Stimulated activated CD8-positive, alpha-beta memory T cell treated with anti-CD3 and anti-CD28 coated beads, Interleukin-15, amount 100 ng/mL, for 1 hour (primary cell): Measurements from ENCODE around the gene NCCRP1.

ENCODE experiments used
- DNase-seq: peaks from one replicate; pipeline ENCODE4 v3.0.0-alpha.2; 2020; ENCODE audit warnings: low read depth

Gene NCCRP1

DNA sequence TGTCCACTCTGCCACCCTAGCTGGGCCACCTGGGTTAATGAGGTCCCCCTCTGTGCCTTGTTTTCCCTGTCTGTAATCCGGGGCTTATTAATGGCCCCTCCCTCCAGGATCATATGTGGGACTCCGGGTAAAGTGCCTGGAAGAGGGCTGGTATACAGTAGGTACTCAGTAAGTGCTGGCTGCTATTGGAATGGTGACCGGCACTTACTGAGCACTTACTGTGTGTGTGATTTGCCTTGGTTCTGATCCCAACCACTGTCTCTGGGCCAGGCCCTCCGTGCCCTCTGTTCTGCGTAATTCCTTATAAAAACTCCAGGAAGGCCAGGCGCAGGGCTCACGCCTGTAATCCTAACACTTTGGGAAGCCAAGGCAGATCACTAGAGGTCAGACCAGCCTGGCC, 30.9 kb upstream of the NCCRP1 start:
- no peak for DNase-seq

- DNase-seq = no peak
Measured at GRCh38 chr19:39166571-39167391, 30.0 kb upstream of the NCCRP1 start.

DNA sequence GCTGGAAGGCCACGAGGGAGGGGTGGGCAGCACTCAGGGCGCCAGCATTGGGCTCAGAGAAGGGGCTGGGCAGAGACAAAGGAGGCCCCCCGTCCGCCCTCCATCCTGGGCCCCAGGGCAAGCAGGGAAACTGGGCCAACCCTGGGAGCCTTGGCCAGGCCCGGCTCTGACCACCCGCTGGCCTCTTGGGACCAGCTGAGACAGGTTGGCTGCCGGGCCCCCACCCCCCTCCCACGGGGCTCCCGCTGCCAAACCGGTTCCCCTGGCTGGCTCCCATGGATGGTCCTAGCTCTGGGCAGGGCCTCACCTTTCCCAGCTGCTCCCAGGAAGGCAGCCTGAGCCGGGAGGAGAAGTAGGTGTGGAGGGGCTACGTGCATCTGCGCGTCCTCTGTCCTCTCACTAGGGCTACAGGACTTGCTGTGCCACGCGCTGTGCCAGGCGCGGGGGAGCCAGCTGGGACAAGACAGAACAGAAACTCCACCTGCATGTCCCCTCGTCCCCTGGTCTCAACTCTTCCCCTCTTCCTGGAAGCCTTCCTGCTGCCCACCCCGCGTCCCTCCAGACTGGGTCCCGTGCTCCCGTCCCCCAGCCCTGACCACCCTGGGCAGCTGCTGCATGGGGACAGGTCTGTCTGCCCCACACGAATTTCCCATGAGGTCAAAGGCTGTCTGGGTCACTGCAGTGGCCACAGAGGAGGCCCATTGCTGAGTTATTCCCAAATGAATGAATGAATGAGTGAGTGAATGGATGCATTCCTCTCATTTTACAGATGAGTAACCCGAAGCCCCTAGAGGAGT, 29.1 kb upstream of the NCCRP1 start:
- no peak for DNase-seq

- DNase-seq = no peak
Measured at GRCh38 chr19:39168258-39169142, 28.3 kb upstream of the NCCRP1 start.

DNA sequence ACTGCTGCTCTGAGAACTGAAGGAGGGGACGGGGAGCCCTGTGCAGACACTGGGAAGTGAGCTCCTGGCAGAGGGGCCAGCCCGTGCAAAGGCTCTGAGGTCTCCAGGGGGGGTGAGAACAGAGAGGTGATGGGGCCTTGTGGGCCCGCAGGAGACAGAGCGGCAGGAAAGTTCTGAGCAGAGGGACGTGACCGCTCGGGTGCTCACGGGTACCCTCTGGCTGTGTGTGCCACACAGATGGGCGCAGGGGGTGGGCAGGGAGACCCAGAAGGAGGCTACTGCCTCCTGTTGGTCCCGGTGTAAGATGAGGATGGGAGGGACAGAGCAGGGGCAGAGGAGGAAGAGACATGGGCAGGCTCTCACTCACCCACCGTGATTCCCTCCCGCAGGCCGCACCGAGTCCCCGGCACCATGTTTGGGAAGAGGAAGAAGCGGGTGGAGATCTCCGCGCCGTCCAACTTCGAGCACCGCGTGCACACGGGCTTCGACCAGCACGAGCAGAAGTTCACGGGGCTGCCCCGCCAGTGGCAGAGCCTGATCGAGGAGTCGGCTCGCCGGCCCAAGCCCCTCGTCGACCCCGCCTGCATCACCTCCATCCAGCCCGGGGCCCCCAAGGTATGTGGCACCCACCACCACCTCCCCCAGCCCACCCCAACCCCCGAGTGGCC, 27.5 kb upstream of the NCCRP1 start:
- DNase-seq = no peak

GRCh38 chr19:39170386-39171231, 26.2 kb upstream of the NCCRP1 start:
- DNase-seq = no peak

- DNase-seq = no peak
Measured at GRCh38 chr19:39171479-39172465, 25.0 kb upstream of the NCCRP1 start.

DNA sequence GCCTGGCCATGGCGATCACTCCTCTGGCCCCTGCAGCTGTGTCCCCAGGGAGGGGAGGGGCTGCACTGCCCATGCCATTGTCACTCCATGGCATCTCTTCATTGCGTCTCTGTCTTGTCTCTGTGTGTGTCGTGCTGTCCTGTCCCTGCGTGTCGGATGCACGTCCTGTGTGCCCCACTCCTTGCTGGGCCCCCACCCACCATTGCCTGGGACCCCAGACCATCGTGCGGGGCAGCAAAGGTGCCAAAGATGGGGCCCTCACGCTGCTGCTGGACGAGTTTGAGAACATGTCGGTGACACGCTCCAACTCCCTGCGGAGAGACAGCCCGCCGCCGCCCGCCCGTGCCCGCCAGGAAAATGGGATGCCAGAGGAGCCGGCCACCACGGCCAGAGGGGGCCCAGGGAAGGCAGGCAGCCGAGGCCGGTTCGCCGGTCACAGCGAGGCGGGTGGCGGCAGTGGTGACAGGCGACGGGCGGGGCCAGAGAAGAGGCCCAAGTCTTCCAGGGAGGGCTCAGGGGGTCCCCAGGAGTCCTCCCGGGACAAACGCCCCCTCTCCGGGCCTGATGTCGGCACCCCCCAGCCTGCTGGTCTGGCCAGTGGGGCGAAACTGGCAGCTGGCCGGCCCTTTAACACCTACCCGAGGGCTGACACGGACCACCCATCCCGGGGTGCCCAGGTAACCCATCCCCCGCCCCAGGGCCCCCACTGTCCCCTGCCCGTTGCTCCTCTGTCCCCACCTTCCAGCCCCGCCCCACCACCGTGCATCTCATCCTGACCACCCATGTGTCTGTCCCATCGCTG, 23.9 kb upstream of the NCCRP1 start:
- DNase-seq = no peak

DNA sequence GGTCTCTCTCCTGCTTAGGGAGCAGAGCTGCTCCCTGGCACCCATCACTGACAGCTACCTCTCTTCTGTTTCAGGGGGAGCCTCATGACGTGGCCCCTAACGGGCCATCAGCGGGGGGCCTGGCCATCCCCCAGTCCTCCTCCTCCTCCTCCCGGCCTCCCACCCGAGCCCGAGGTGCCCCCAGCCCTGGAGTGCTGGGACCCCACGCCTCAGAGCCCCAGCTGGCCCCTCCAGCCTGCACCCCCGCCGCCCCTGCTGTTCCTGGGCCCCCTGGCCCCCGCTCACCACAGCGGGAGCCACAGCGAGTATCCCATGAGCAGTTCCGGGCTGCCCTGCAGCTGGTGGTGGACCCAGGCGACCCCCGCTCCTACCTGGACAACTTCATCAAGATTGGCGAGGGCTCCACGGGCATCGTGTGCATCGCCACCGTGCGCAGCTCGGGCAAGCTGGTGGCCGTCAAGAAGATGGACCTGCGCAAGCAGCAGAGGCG, 23.2 kb upstream of the NCCRP1 start:
- no peak for DNase-seq

DNA sequence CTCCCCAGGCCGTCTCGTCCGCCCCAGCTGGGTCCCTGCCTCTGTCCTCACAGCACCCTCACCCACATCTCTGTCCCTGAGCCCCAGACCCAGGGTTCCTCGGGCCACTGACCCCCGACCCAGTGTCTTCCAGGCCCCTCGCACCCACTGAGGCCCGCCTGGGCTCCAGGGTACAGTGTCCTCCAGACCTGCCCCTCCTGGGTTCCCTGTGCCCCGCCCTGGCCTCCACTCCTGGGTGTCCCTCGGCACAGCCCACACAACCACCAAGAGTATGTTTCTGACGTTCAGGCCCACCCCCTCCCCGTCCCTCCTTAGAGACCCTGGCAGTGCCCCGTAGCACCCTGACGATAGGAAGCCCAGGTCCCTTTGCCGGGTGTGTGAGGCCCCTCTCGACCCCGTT, 22.6 kb upstream of the NCCRP1 start:
- no peak for DNase-seq

DNA sequence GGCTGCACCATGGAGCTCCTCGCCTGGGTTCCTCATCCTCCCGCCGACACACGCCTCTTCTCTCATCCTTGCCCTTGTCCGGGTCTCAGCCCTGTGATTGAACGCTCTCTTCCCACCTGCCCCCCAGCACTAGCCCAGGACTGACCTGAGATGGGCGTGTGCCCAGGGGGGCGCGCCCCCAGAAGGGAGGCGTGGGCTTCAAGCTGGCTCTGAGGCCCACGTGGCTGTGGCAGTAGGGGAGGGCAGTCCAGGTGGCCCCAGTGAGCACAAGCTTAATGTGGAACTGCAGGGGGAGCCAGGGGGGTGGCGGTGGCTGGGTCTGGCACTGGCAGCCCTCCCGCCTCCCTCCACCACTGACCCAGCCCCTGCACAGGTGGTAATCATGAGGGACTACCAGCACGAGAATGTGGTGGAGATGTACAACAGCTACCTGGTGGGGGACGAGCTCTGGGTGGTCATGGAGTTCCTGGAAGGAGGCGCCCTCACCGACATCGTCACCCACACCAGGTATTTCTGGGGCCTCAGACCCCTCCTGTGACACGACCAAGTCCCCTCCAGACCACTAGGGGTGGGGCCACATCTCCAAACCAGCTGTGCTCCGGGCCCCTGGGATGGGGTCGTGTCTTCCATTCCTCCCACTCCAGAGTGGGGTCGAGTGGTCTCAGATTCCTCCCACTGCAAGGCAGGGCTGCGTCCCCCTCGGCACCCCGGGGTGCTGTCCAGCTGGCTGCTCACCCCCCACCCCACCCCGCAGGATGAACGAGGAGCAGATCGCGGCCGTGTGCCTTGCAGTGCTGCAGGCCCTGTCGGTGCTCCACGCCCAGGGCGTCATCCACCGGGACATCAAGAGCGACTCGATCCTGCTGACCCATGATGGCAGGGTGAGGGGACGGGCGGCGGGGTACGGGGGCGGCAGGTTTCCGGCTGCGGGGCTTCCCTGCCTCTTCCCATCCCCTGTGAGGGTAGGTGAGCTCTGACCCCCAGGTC, 21.9 kb upstream of the NCCRP1 start:
- DNase-seq = no peak

DNA sequence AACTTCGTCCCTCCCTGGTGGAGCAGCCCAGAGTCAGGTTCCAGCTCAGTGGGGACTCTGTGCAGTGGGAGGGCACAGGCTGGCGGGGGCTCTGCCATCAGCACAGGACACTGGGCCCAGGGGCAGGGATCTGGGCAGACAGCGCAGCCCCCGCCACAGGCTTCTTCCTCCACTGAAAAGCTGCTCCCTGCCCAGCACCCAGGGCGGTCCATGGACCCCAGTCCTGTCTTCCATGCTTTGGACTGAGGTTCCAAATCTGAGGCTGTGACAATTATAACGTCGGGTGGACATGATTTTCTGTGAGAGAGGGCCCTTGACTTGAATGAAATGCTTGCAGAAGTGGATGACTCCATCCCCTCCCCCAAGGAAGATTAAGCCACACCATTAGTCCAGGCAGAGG, 21.2 kb upstream of the NCCRP1 start:
- DNase-seq = no peak

DNA sequence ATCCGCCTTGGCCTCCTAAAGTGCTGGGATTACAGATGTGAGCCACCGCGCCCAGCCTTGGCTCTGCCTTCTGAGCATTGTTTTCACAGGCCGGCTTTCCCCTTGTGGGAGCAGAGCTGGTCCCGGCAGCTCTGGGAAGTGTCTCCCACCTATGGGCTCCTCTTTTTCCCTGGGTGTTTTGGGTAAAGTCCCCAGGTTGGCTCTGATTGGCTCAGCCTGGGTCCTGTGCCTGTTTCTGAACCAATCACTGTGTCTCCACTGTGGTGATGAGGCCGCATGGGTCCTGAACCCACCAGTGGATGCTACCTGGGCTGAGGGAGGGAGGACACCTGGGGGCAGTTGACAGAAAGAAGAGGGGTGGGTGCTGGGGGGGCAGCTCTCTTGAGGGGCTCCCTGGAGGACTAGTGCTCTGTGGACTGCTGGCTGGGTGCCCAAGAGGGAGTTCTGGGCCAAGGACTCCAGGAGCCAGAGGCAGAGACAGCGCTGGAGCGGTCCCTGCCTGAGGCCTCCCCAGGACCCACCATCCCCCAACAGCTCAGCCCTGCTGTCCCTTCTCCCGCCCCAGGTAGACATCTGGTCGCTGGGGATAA, 19.6 kb upstream of the NCCRP1 start:
- no peak for DNase-seq

DNA sequence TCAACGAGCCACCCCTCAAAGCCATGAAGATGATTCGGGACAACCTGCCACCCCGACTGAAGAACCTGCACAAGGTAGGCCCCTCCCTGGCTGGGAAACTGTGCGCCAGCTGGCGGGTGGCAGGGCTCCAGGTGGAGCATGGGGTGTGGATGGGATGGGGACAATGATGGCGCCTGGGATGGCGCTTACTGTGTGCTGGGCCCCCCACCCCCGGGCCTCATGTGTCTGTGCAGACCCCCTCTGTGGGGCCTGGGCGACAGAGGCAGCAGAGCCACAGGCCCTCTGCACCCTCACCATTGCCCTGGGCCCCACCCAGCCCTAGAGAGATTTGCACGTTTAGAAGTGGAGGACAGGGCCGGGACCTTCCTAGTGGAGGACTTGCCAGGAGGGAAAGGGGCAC, 19.0 kb upstream of the NCCRP1 start:
- no peak for DNase-seq

DNA sequence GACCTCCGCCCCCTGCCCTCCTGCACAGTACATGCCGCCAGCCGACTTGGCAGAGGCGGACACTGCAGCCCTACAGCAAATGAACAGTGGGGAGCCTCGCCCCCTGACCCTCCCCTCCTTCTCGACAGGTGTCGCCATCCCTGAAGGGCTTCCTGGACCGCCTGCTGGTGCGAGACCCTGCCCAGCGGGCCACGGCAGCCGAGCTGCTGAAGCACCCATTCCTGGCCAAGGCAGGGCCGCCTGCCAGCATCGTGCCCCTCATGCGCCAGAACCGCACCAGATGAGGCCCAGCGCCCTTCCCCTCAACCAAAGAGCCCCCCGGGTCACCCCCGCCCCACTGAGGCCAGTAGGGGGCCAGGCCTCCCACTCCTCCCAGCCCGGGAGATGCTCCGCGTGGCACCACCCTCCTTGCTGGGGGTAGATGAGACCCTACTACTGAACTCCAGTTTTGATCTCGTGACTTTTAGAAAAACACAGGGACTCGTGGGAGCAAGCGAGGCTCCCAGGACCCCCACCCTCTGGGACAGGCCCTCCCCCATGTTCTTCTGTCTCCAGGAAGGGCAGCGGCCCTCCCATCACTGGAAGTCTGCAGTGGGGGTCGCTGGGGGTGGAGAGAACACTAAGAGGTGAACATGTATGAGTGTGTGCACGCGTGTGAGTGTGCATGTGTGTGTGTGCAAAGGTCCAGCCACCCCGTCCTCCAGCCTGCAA, 18.3 kb upstream of the NCCRP1 start:
- DNase-seq = no peak

DNA sequence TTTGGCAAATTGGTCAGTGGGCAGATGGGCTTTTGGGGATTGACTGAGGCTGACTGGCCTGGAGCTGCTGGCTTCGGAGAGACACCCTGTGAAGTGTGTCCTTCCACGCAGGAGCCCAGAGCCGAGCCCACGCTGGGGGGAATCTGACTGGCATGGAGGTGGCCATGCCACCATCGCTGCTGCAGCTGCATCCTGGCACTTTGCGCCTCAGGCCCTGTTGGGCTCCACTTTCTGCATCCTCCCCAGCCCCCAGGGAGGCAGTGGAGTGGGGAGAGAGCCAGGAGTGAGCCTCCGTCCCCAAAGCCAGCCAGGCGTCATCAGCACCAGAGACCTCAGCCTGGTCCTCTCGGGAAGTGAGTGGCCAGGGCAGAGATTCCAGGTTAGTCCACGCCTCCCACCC, 17.0 kb upstream of the NCCRP1 start:
- DNase-seq = no peak
